IMR-90 (cell line): ENCODE measurements around the gene OSBPL9. TPM values are rescaled to one million over a fixed set of nuclear protein-coding genes. Genes with fewer than 3 reads are reported as not detected.

Experiments
- ATAC-seq: fragments of 200-7000 bp; cut with Tn5 transposase; 2 replicates; pipeline ENCODE4 v1.9.1; 2020; ENCODE audit warnings: low read depth, mild to moderate bottlenecking, moderate library complexity
- BruUV-seq: library from RNA; stranded (reverse); fragments of 400-500 nt; replicated peaks from 2 replicates; lab custom pipeline; 2021; lab: Mats Ljungman, UMichigan
- CTCF ChIA-PET: fragments of 300-600 bp; formaldehyde crosslinking; extraction: SDS; loops from one replicate; lab custom pipeline; 2021; ENCODE audit warnings: antibody characterized with exemption; lab: Yijun Ruan, JAX
- POLR2A ChIA-PET: fragments of 300-600 bp; sonication (Branson Sonifier 250); formaldehyde crosslinking; loops from one replicate; lab custom pipeline; 2022; ENCODE audit warnings: antibody characterized with exemption; ENCODE audit not compliant: unreplicated experiment; lab: Charles Lee
- DNase-seq: peaks from one replicate; pipeline ENCODE4 v3.0.0; 2013
- H2AFZ ChIP-seq: replicated peaks from 2 replicates; pipeline ENCODE3; 2013; ENCODE audit warnings: low read length, mild to moderate bottlenecking; ENCODE audit not compliant: poor library complexity
- H2AK5ac ChIP-seq: 2 replicates; pipeline ENCODE4 v1.6.1; 2013; ENCODE audit warnings: low read depth, low read length, inconsistent platforms
- H2AK9ac ChIP-seq: replicated peaks from 2 replicates; pipeline ENCODE3; 2013; ENCODE audit warnings: mild to moderate bottlenecking, low read depth, low read length, moderate library complexity; ENCODE audit not compliant: poor library complexity
- H2BK120ac ChIP-seq: 2 replicates; pipeline ENCODE4 v1.6.1; 2013; ENCODE audit warnings: low read depth, low read length, inconsistent platforms
- H2BK15ac ChIP-seq: 3 replicates; pipeline ENCODE4 v1.6.1; 2013; ENCODE audit warnings: low read depth, low read length, inconsistent platforms
- H2BK20ac ChIP-seq: 2 replicates; pipeline ENCODE4 v1.6.1; 2013; ENCODE audit warnings: low read depth, mild to moderate bottlenecking, inconsistent platforms, low read length, moderate library complexity
- H2BK5ac ChIP-seq: 2 replicates; pipeline ENCODE4 v1.6.1; 2013; ENCODE audit warnings: mild to moderate bottlenecking, low read depth, low read length, inconsistent platforms; ENCODE audit not compliant: poor library complexity, severe bottlenecking
- H3K14ac ChIP-seq: replicated peaks from 2 replicates; pipeline ENCODE4 v1.6.1; 2013; ENCODE audit warnings: low read depth, low read length, inconsistent platforms
- H3K18ac ChIP-seq: 2 replicates; pipeline ENCODE4 v1.6.1; 2013; ENCODE audit warnings: low read depth, low read length, control low read depth
- H3K23ac ChIP-seq: 2 replicates; pipeline ENCODE4 v1.6.1; 2013; ENCODE audit warnings: low read depth, low read length, inconsistent platforms
- H3K27ac ChIP-seq: 2 replicates; pipeline ENCODE4 v1.5.1; 2013; ENCODE audit warnings: mild to moderate bottlenecking, control low read depth, low read length; ENCODE audit not compliant: insufficient read depth
- H3K27me3 ChIP-seq: 2 replicates; pipeline ENCODE4 v1.6.1; 2013; ENCODE audit warnings: low read length; ENCODE audit not compliant: control insufficient read depth, insufficient read depth
- H3K36me3 ChIP-seq: 2 replicates; pipeline ENCODE4 v1.6.1; 2013; ENCODE audit warnings: low read length, mixed read lengths; ENCODE audit not compliant: control insufficient read depth, insufficient read depth
- H3K4ac ChIP-seq: 2 replicates; pipeline ENCODE4 v1.6.1; 2013; ENCODE audit warnings: low read depth, low read length, inconsistent platforms
- H3K4me1 ChIP-seq: 2 replicates; pipeline ENCODE4 v1.6.1; 2013; ENCODE audit warnings: low read length, mixed read lengths; ENCODE audit not compliant: control insufficient read depth, insufficient read depth
- H3K4me2 ChIP-seq: 2 replicates; pipeline ENCODE4 v1.6.1; 2013; ENCODE audit warnings: low read depth, mild to moderate bottlenecking, control low read depth, low read length, moderate library complexity
- H3K4me3 ChIP-seq: 2 replicates; pipeline ENCODE4 v1.5.1; 2013; ENCODE audit warnings: low read depth, mild to moderate bottlenecking, control low read depth, low read length, moderate library complexity; ENCODE audit not compliant: insufficient read depth
- H3K56ac ChIP-seq: 2 replicates; pipeline ENCODE4 v1.6.1; 2013; ENCODE audit warnings: low read length, inconsistent platforms; ENCODE audit not compliant: insufficient read depth; ENCODE audit errors: extremely low read depth
- H3K79me1 ChIP-seq, 2 experiments: 2 replicates each; pipeline ENCODE4 v1.6.1; 2013; ENCODE audit warnings: low read length in 2 of 2, inconsistent platforms in 1 of 2, low read depth in 1 of 2
- H3K9ac ChIP-seq: 2 replicates; pipeline ENCODE4 v1.6.1; 2013; ENCODE audit warnings: low read depth, low read length, control low read depth
- H3K9me1 ChIP-seq: 2 replicates; pipeline ENCODE4 v1.6.1; 2013; ENCODE audit warnings: low read length, inconsistent platforms; ENCODE audit not compliant: insufficient read depth
- H3K9me3 ChIP-seq: 2 replicates; pipeline ENCODE4 v1.6.1; 2013; ENCODE audit warnings: low read length; ENCODE audit not compliant: control insufficient read depth, insufficient read depth
- H4K20me1 ChIP-seq: 2 replicates; pipeline ENCODE4 v1.6.1; 2013; ENCODE audit warnings: low read length, inconsistent platforms; ENCODE audit not compliant: insufficient read depth
- H4K5ac ChIP-seq: 2 replicates; pipeline ENCODE4 v1.6.1; 2013; ENCODE audit warnings: mild to moderate bottlenecking, low read depth, low read length, control low read depth
- H4K8ac ChIP-seq, 2 experiments: 2 replicates each; pipeline ENCODE4 v1.6.1; 2013; ENCODE audit warnings: low read depth in 2 of 2, low read length in 2 of 2, control low read depth in 1 of 2, inconsistent platforms in 1 of 2
- H4K91ac ChIP-seq: 2 replicates; pipeline ENCODE4 v1.6.1; 2013; ENCODE audit warnings: low read depth, low read length, inconsistent platforms; ENCODE audit not compliant: insufficient read depth
- BHLHE40 ChIP-seq: fragments of 150-350 bp; IDR thresholded peaks from 2 replicates; pipeline ENCODE4 v1.6.1; 2016; ENCODE audit warnings: mild to moderate bottlenecking, low read depth, low read length
- CEBPB ChIP-seq: IDR thresholded peaks from 2 replicates; pipeline ENCODE4 v1.6.1; 2012; ENCODE audit warnings: low read depth, low read length, improper control_type of control experiment
- CHD1 ChIP-seq: IDR thresholded peaks from 2 replicates; pipeline ENCODE4 v1.6.1; 2012; ENCODE audit warnings: low read depth, low read length, improper control_type of control experiment
- FOS ChIP-seq: fragments of 150-350 bp; IDR thresholded peaks from 2 replicates; pipeline ENCODE4 v1.6.1; 2016; ENCODE audit warnings: low read depth, low read length
- MAFK ChIP-seq: IDR thresholded peaks from 2 replicates; pipeline ENCODE4 v1.6.1; 2012; ENCODE audit warnings: low read depth, low read length, improper control_type of control experiment
- MAZ ChIP-seq: IDR thresholded peaks from 2 replicates; pipeline ENCODE4 v1.6.1; 2012; ENCODE audit warnings: low read depth, mild to moderate bottlenecking, low read length, improper control_type of control experiment, moderate library complexity, borderline replicate concordance
- MXI1 ChIP-seq: IDR thresholded peaks from 2 replicates; pipeline ENCODE4 v1.6.1; 2012; ENCODE audit warnings: low read depth, mild to moderate bottlenecking, low read length, moderate library complexity, borderline replicate concordance
- NFE2L2 ChIP-seq: fragments of 150-350 bp; IDR thresholded peaks from 2 replicates; pipeline ENCODE4 v1.6.1; 2016; ENCODE audit warnings: low read depth, mild to moderate bottlenecking, low read length
- POLR2A ChIP-seq: IDR thresholded peaks from 2 replicates; pipeline ENCODE4 v1.6.1; 2012; ENCODE audit warnings: mild to moderate bottlenecking, low read depth, low read length
- RAD21 ChIP-seq: IDR thresholded peaks from 2 replicates; pipeline ENCODE4 v1.6.1; 2012; ENCODE audit warnings: low read length, improper control_type of control experiment
- RCOR1 ChIP-seq: IDR thresholded peaks from 2 replicates; pipeline ENCODE4 v1.6.1; 2012; ENCODE audit warnings: mild to moderate bottlenecking, low read length, improper control_type of control experiment; ENCODE audit not compliant: insufficient replicate concordance
- RFX5 ChIP-seq: IDR thresholded peaks from 2 replicates; pipeline ENCODE4 v1.8.0; 2012; ENCODE audit warnings: low read depth, mild to moderate bottlenecking, low read length, moderate library complexity
- SMC3 ChIP-seq: fragments of 150-350 bp; IDR thresholded peaks from 2 replicates; pipeline ENCODE4 v1.6.1; 2016; ENCODE audit warnings: low read depth, mild to moderate bottlenecking, antibody characterized with exemption, low read length, moderate library complexity
- WGBS, 2 experiments: methylation state at CpG; one replicate each; pipeline versions ENCODE4 v1.1.5 to v1.1.7; 2013; ENCODE audit warnings: missing lambda C conversion rate in 2 of 2; ENCODE audit not compliant: insufficient read length in 1 of 2; ENCODE audit errors: extremely low coverage in 2 of 2; 5-methylcytosine and 5-hydroxymethylcytosine counted together
- dilution Hi-C: fragments of 300-500 bp; cut with HindIII; formaldehyde crosslinking; loops from one replicate; pipeline ENCODE4 v1.14.3; 2018; ENCODE audit warnings: low sequenced_read_pairs; ENCODE audit not compliant: unreplicated experiment
- in situ Hi-C: fragments of 300-500 bp; cut with MboI; formaldehyde crosslinking; loops from 3 replicates; pipeline ENCODE4 v1.14.3; 2019; ENCODE audit warnings: low sequenced_read_pairs, inconsistent platforms, mixed read lengths
- intact Hi-C: fragments of 100-400 bp; cut with micrococcal nuclease; formaldehyde crosslinking; loops from 2 replicates; pipeline ENCODE4 v1.10.0; 2022
- polyA plus RNA-seq, 3 experiments: library from polyadenylated mRNA; depleted of rRNA; stranded (reverse); fragments of >200 nt; gene quantifications; 2 replicates each; pipeline ENCODE4 v1.2.3, GENCODE V29; 2012; ENCODE audit warnings: low replicate concordance in 1 of 3
- total RNA-seq: library from RNA; depleted of rRNA; stranded (reverse); fragments of >200 nt; gene quantifications from 2 replicates; pipeline ENCODE4 v1.2.3, GENCODE V29; 2012
- TF ChIP-seq, protein P1 (sequence below): conservative IDR thresholded peaks from 2 replicates; pipeline ENCODE4 v1.5.1; 2012; ENCODE audit warnings: mild to moderate bottlenecking, low read depth, low read length, improper control_type of control experiment
- TF ChIP-seq, protein P2 (sequence below): fragments of 150-350 bp; IDR thresholded peaks from 2 replicates; pipeline ENCODE4 v1.6.1; 2016; ENCODE audit warnings: low read depth, mild to moderate bottlenecking, low read length, moderate library complexity, borderline replicate concordance
- TF ChIP-seq, protein P3 (sequence below): fragments of 150-350 bp; IDR thresholded peaks from 2 replicates; pipeline ENCODE4 v1.6.1; 2017; ENCODE audit warnings: mild to moderate bottlenecking, antibody characterized with exemption, low read length, low read depth

Gene OSBPL9
- total and polyA plus RNA-seq, 2 of the 4 experiments (the other 2 are of a cell fraction), result 51.4 to 127 TPM

DNA sequence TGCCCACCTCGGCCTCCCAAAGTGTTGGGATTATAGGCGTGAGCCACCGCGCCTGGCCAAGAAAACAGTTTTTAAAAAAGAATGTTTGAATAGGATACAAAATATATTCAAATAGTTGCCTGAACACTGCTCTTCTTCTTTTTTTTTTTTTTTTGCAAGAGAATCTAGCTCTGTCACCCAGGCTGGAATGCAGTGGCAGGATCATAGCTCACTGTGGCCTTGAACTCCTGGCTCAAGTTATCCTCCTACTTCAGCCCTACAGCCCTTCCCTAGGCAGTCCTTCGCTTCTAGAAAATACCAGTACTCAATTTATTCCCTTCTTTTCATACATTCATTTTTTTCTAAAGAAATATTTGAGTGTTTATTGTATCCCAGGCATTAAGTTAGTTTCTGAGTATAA lies 67.9 kb downstream of the OSBPL9 start:
- Histone ChIP-seq H3K9me1 (peaks cover 4% of the 10 kb centered on the region), H3K4ac (no peak overlapping the region), H4K5ac (no peak overlapping the region), H3K27ac (no peak overlapping the region), H2BK120ac (no peak overlapping the region), H3K36me3 (no peaks in the 10 kb centered on the region), H3K4me3 (no peak overlapping the region), H3K56ac (no peak overlapping the region), H3K9me3 (no peaks in the 10 kb centered on the region), H2BK5ac (no peak overlapping the region), H3K18ac (no peak overlapping the region), H2BK20ac (no peak overlapping the region), H3K4me2 (no peak overlapping the region), H4K20me1 (peaks cover 9% of the 10 kb centered on the region; the same call in 1 of the 2 replicates), H3K27me3 (no peaks in the 10 kb centered on the region), H2BK15ac (no peak overlapping the region), H3K79me1 (peaks cover 12 to 58% of the 10 kb centered on the region in 2 experiments), H2AK9ac (no peak overlapping the region), H4K91ac (no peak overlapping the region), H3K9ac (no peak overlapping the region), H2AK5ac (no peak overlapping the region), H4K8ac (no peak overlapping the region), H2AFZ (no peak overlapping the region), H3K23ac (no peak overlapping the region), H3K14ac (no peak overlapping the region), H3K4me1 (peaks cover 2% of the 10 kb centered on the region; the same call in 1 of the 2 replicates)
- ChIA-PET POLR2A (no interaction called here), CTCF (interaction anchor here (0.6 kb wide), 1 partner anchor 18 kb away, joined by 3 read pairs; no protein-coding TSS in a partner anchor)
- dilution Hi-C loops, result no loop called here
- no CpG with 5 or more reads among the region's 5 CpGs for WGBS, 2 experiments
- BruUV-seq, result no TSS peak
- TF ChIP-seq CHD1 (no peak), RCOR1 (no peak), RAD21 (no peak), MAZ (no peak), SMC3 (no peak), MAFK (no peak), RFX5 (no peak), MXI1 (no peak), BHLHE40 (no peak), CEBPB (no peak), NFE2L2 (no peak), FOS (no peak), POLR2A (no peak)
- TF ChIP-seq, protein P1, sequence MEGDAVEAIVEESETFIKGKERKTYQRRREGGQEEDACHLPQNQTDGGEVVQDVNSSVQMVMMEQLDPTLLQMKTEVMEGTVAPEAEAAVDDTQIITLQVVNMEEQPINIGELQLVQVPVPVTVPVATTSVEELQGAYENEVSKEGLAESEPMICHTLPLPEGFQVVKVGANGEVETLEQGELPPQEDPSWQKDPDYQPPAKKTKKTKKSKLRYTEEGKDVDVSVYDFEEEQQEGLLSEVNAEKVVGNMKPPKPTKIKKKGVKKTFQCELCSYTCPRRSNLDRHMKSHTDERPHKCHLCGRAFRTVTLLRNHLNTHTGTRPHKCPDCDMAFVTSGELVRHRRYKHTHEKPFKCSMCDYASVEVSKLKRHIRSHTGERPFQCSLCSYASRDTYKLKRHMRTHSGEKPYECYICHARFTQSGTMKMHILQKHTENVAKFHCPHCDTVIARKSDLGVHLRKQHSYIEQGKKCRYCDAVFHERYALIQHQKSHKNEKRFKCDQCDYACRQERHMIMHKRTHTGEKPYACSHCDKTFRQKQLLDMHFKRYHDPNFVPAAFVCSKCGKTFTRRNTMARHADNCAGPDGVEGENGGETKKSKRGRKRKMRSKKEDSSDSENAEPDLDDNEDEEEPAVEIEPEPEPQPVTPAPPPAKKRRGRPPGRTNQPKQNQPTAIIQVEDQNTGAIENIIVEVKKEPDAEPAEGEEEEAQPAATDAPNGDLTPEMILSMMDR, result no peak
- TF ChIP-seq, protein P2, sequence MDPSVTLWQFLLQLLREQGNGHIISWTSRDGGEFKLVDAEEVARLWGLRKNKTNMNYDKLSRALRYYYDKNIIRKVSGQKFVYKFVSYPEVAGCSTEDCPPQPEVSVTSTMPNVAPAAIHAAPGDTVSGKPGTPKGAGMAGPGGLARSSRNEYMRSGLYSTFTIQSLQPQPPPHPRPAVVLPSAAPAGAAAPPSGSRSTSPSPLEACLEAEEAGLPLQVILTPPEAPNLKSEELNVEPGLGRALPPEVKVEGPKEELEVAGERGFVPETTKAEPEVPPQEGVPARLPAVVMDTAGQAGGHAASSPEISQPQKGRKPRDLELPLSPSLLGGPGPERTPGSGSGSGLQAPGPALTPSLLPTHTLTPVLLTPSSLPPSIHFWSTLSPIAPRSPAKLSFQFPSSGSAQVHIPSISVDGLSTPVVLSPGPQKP, result no peak
- TF ChIP-seq, protein P3, sequence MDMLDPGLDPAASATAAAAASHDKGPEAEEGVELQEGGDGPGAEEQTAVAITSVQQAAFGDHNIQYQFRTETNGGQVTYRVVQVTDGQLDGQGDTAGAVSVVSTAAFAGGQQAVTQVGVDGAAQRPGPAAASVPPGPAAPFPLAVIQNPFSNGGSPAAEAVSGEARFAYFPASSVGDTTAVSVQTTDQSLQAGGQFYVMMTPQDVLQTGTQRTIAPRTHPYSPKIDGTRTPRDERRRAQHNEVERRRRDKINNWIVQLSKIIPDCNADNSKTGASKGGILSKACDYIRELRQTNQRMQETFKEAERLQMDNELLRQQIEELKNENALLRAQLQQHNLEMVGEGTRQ, result no peak
- no peak for ATAC-seq
- in situ Hi-C loops, result no loop called here
- no peak for DNase-seq
- intact Hi-C loops, result no loop called here
